ENCODE results near the gene ZSCAN20. TPM values are rescaled to one million over a fixed set of nuclear protein-coding genes. Genes with fewer than 3 reads are reported as not detected.

The ZSCAN20 gene
- total and polyA plus RNA-seq, 12 donors, result 0.84 to 12.7 (median 4.1) TPM

DNA sequence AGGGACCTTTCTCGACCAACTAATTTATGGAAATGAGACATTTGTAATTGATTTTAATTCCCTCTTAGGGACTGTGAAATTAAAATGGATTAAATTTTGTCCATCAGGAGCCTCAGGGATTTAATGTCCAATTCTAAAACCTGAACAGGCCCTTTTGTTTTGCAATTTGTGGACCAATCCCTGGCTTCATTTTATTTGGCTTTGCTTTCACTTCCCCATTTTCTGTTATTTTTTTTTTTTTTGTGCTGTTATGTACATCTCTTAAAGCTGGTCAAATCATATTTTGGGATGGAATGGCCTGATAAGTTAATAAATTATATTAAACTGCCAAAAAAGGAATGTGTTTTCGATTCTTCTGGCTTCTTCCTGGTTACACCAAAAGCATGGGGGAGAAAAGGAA, 28.9 kb downstream of the ZSCAN20 start:
- Histone ChIP-seq H3K4me3 (no peak overlapping the region), H3K27ac (no peak overlapping the region), H3K9me3 (replicated peaks in 1 of 3) (no peaks in the 10 kb centered on the region), H3K36me3 (replicated peaks in 1 of 2) (no peaks in the 10 kb centered on the region), H3K4me1 (replicated peaks in 1 of 2) (no peaks in the 10 kb centered on the region), H3K27me3 (no peaks in the 10 kb centered on the region)
- intact Hi-C loops (cut with DNase I), result no loop called here
- no peak for TF ChIP-seq POLR2A (IDR thresholded peaks at IDR 0.05)
- TF ChIP-seq, protein P1, sequence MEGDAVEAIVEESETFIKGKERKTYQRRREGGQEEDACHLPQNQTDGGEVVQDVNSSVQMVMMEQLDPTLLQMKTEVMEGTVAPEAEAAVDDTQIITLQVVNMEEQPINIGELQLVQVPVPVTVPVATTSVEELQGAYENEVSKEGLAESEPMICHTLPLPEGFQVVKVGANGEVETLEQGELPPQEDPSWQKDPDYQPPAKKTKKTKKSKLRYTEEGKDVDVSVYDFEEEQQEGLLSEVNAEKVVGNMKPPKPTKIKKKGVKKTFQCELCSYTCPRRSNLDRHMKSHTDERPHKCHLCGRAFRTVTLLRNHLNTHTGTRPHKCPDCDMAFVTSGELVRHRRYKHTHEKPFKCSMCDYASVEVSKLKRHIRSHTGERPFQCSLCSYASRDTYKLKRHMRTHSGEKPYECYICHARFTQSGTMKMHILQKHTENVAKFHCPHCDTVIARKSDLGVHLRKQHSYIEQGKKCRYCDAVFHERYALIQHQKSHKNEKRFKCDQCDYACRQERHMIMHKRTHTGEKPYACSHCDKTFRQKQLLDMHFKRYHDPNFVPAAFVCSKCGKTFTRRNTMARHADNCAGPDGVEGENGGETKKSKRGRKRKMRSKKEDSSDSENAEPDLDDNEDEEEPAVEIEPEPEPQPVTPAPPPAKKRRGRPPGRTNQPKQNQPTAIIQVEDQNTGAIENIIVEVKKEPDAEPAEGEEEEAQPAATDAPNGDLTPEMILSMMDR (IDR thresholded peaks at IDR 0.05), result no peak
- no peak for DNase-seq
- WGBS, 4 donors, result 75 to 91% (median 87%) methylated on average over 2 of the region's 2 CpGs

DNA sequence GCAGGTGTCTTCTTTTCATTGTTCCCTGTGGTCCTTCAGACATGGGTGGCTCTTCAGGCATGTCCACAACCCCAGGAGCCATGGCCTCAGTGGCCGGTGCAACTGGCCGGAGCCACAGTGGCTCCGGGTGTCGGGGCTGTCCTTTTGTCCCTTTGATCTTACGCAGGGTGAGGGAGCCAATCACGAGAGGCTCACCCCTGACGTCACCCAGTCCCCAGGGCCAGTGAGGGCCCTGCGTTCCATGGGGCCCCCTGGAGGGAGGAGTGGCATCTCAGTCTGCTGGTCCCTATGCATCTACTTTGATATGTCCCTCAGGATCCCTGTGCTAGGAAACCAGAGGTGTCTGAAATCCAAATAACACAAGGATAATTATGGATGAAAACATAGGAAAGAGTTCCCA, 29.3 kb downstream of the ZSCAN20 start:
- WGBS, 4 donors, result 89 to 93% (median 92%) methylated on average over 5 to 8 of the region's 8 CpGs
- no peaks in the 10 kb centered on the region for H3K9me3 ChIP-seq (replicated peaks in 1 of 3)
- H3K4me3 ChIP-seq, result no peak overlapping the region
- intact Hi-C loops (cut with DNase I), result no loop called here
- H3K27ac ChIP-seq, result no peak overlapping the region
- H3K4me1 ChIP-seq (replicated peaks in 1 of 2), result no peaks in the 10 kb centered on the region
- no peaks in the 10 kb centered on the region for H3K27me3 ChIP-seq
- H3K36me3 ChIP-seq (replicated peaks in 1 of 2), result no peaks in the 10 kb centered on the region
- TF ChIP-seq POLR2A (IDR thresholded peaks at IDR 0.05), result no peak
- TF ChIP-seq, protein P1 (IDR thresholded peaks at IDR 0.05), result no peak
- DNase-seq, result no peak

DNA sequence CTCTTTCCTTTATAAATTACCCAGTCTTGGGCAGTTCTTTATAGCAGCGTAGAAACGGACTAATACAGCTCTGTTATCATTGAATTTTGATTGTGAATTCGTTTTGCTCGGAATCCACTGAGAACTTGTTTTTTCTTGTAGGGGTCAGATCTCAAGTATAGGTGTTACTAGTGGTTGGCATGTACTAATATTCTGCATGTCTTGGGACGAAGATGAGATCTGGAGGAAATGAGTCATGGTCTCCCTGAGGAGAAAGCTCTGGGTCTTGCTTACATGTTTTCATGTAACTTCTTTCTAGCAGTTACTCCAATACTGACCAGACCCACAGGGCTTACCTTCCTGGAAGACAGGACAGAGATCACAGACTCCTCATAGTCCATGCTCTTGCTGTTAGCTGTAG, 30.3 kb downstream of the ZSCAN20 start:
- no peak for TF ChIP-seq POLR2A (IDR thresholded peaks at IDR 0.05)
- TF ChIP-seq, protein P1 (IDR thresholded peaks at IDR 0.05), result no peak
- 63 to 94% (median 67%) methylated on average over 5 of the region's 5 CpGs for WGBS, 4 donors
- intact Hi-C loops (cut with DNase I), result no loop called here
- DNase-seq, result no peak
- H3K36me3 ChIP-seq (replicated peaks in 1 of 2), result no peaks in the 10 kb centered on the region
- H3K27ac ChIP-seq, result no peak overlapping the region
- no peaks in the 10 kb centered on the region for H3K27me3 ChIP-seq
- H3K4me3 ChIP-seq, result no peak overlapping the region
- no peaks in the 10 kb centered on the region for H3K9me3 ChIP-seq (replicated peaks in 1 of 3)
- no peaks in the 10 kb centered on the region for H3K4me1 ChIP-seq (replicated peaks in 1 of 2)

DNA sequence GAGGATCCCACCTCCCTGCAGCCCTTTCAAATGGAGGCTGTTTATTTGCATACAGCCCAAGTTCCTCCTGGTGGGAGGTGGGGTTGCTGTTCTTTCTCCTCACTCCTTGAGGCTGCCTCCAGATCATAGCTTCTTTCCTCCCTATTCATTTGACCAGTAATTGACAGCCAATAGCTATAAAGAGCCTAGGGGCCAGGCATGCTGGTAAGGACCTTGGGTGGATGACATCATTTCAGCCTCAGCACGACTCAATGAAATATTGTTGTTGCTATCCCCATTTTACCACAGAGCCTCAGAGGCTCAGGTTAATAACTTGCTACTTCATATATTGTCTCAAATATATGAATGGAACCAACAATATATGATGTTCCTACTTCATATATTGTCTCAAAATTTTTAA, 31.1 kb downstream of the ZSCAN20 start:
- Histone ChIP-seq H3K4me1 (replicated peaks in 1 of 2) (no peaks in the 10 kb centered on the region), H3K4me3 (no peak overlapping the region), H3K27me3 (no peaks in the 10 kb centered on the region), H3K36me3 (replicated peaks in 1 of 2) (no peaks in the 10 kb centered on the region), H3K9me3 (replicated peaks in 1 of 3) (no peaks in the 10 kb centered on the region), H3K27ac (no peak overlapping the region)
- intact Hi-C loops (cut with DNase I), result no loop called here
- no peak for DNase-seq
- TF ChIP-seq POLR2A (IDR thresholded peaks at IDR 0.05), result no peak
- TF ChIP-seq, protein P1 (IDR thresholded peaks at IDR 0.05), result no peak
- WGBS, 4 donors, result 40 to 64% (median 49%) methylated on average over 1 of the region's 1 CpG
